Stimulated activated CD4-positive, alpha-beta T cell treated with anti-CD3 and anti-CD28 coated beads, Interleukin-1b, Interleukin-23, amount 100 ng/mL, for 4 hours (primary cell): ENCODE results near the gene TTLL8.

Experiments used
- DNase-seq, 2 donors: peaks; one replicate each; pipeline ENCODE4 v3.0.0-alpha.2; 2020; ENCODE audit warnings: low read depth in 2 of 2

The TTLL8 gene

DNA sequence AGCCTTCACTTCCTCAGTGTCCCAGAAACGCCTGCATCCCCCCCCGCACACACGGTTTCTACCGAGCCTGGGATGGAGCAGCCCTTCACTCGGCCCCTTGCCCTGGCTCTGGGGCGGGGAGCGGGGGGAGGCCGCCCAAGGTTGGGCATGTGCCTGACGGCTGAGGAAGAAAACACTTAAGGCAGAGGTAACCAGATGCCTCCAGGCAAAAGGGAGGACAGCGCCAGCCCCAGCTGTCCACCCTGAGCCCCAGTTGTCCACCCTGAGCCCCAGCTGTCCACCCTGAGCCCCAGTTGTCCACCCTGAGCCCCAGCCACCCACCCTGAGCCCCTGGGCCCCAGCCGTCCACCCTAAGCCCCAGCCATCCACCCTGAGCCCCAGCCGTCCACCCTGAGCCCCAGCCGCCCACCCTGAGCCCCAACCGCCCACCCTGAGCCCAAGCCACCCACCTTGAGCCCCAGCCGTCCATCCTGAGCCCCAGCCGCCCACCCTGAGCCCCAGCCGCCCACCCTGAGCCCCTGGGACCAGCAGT lies 3.8 kb upstream of the TTLL8 start:
- DNase-seq, result no peak

DNA sequence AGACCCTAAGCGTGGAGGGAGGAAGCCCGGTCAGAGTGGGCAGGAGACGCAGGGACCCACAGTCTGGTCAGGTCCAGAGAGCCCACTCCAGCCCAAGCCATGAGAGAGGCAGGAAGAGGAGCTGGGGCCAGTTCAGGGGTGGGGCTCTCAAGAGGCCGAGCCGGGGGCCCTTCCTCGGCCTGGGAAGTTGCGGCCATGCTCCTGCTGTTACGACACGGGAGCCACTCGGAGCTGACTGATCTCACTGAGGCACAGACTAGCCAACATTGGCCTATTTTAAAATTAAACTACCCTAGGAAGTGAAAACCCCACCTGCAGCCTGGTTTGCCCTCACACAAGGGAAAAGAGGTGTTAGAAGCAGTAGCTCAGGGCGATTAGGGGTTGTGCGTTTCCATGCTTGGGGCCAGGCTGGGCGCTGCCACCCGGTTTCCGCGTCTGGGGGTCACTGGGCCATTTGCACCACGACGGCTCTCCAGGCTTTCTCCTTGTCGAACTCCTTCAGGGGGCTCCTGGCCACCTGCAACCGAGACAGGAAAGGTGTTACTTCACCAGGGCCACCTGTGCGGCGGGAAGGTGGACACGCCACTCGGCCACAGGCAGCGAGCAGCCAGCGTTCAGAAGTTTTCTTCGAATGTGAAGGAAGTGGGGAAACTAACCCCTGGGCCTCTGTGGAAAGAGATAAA lies 3.2 kb upstream of the TTLL8 start:
- no peak for DNase-seq

DNA sequence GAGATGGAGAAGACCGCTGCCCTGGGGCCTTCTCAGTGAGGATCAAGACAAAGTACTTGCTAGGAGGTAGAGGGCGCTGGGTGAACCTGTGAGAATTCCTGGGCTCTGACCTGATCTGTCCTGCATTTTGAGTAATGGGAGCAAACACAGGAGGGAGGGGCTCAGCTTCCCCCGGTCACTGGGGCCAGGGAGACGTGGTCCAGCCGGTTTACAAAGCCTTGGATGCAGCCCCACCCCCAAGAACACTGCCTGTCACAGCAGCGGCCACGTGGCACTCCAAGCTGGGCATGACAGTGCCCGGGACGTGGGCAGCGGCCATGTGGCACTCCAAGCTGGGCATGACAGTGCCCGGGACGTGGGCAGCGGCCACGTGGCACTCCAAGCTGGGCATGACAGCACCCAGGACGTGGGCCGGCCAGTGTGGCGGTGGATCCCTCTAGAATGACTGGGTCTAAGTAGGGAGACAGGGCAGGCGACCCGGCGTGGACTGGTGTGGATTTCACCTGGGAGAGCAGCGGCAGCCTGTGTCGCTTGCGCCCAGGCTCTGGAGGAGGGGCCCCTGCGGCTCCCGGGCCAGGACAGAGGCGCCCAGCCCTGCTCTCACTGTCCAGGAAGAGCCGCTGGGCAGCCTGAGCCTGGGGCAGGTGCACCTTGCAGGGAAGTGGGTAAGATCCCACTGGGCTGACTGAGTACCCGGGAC lies 2.5 kb upstream of the TTLL8 start:
- no peak for DNase-seq

GRCh38 chr22:50059881-50060262 lies 1.8 kb upstream of the TTLL8 start:
- no peak for DNase-seq

- no peak for DNase-seq
These were observed 1.1 kb upstream of the TTLL8 start for GRCh38 chr22:50058906-50059880.

DNA sequence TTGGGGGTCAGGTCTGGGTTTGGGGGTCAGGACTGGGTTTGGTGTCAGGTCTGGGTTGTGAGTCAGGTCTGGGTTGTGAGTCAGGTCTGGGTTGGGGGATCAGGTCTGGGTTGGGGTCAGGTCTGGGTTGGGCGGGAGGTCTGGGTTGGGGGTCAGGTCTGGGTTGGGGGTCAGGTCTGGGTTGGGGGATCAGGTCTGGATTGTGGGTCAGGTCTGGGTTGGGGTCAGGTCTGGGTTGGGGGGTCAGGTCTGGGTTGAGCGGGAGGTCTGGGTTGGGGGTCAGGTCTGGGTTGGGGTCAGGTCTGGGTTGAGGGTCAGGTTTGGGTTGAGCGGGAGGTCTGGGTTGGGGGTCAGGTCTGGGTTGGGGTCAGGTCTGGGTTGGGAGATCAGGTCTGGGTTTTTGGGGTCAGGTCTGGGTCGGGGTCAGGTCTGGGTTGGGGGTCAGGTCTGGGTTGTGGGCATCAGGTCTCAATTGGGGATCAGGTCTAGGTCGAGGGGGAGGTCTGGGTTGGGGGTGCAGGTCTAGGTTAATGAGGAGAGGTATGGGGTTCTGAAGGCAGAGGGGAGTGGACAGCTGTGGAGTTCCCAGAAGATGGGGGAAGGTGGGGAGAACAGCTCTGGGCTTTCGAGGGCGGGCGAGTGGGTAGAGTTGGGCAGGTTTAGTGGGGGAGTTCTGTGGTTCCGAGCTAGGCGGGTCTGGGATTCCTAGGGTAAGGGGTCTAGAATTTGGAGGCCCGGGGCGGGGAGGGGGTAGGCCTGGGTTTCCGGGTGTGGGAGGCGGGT lies 629 bp downstream of the TTLL8 start:
- DNase-seq, result no peak

DNA sequence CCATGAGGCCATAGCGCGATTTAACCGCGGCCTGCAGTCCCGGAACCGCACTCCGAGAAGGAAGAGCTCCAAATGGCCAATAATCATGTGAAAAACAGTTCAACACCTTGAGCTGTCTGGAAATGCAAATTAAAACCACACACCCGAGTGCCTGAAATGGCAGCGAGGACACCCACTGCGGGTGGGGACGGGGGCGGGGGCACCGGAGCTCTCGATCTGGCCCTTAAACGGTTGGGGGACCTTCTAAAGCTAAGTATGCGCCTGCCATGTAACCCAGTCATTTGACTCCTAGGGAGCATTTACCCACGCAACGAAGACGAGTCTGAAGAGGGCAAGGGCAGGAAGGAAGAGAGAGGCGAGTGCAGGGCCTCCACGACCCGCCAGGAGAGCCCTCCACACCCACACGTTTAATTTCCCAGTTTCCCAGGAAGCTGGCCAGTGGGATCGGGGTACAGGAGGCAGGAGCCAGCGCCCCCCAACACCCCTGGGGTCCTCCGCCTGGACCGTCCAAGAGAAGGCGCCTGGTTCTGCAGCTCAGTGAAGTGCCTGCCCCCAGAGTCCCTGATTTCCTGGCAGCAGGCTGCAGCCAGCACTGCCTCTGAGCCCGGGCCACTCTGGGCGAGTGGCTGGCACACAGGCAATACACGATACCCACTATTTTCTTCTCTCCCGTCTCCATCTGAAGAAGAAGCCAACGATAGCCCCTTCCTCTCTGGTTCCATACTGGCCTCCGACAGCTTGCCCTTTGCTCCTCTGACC lies 1.7 kb downstream of the TTLL8 start:
- no peak for DNase-seq

DNA sequence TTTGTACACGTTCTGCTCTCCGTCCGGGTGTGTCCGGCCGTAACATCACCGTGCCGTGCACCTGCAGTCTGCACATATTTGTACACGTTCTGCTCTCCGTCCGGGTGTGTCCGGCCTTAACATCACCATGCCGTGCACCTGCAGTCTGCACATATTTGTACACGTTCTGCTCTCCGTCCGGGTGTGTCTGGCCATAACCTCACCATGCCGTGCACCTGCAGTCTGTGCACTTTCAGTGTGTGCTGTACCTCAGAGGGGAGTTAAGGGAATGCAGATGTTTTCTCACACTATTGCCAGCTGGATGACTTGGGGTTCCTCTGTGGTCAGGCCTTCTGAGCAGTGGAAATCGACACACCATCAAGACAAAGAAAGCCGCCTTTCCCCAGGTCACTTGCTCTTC lies 4.2 kb downstream of the TTLL8 start:
- DNase-seq, result no peak

- no peak for DNase-seq
These were observed 6.2 kb downstream of the TTLL8 start for GRCh38 chr22:50051930-50052329.

- no peak for DNase-seq
These were observed 8.6 kb downstream of the TTLL8 start for GRCh38 chr22:50049299-50050195.

- no peak for DNase-seq
These were observed 9.3 kb downstream of the TTLL8 start for GRCh38 chr22:50048836-50049235.

- no peak for DNase-seq
These were observed 9.9 kb downstream of the TTLL8 start for GRCh38 chr22:50048061-50048765.

- DNase-seq, result no peak
These were observed 10.8 kb downstream of the TTLL8 start for GRCh38 chr22:50047346-50047745.

- DNase-seq, result no peak
These were observed 11.4 kb downstream of the TTLL8 start for GRCh38 chr22:50046481-50047245.

GRCh38 chr22:50046019-50046415 lies 12.1 kb downstream of the TTLL8 start:
- DNase-seq, result no peak

GRCh38 chr22:50045211-50046018 lies 12.7 kb downstream of the TTLL8 start:
- no peak for DNase-seq

GRCh38 chr22:50044485-50045118 lies 13.5 kb downstream of the TTLL8 start:
- no peak for DNase-seq
